H1 (cell line): ENCODE measurements around the gene OSBPL3. TPM values are rescaled to one million over a fixed set of nuclear protein-coding genes. Genes with fewer than 3 reads are reported as not detected.

Experiments
- CTCF ChIA-PET: fragments of 300-600 bp; sonication (Branson Sonifier 250); formaldehyde crosslinking; loops from one replicate; lab custom pipeline; 2021; ENCODE audit not compliant: partially characterized antibody; lab: Charles Lee
- POLR2A ChIA-PET: fragments of 300-600 bp; sonication (Branson Sonifier 250); formaldehyde crosslinking; loops from one replicate; lab custom pipeline; 2021; ENCODE audit warnings: inconsistent platforms; ENCODE audit not compliant: partially characterized antibody; lab: Charles Lee
- DNase-seq, 2 experiments: peaks; one replicate each; pipeline versions ENCODE4 v3.0.0 to v3.0.0-alpha.2; 2010 to 2022; ENCODE audit warnings: low spot score in 2 of 2, low read depth in 1 of 2, mixed read lengths in 1 of 2
- FAIRE-seq: peaks from 2 replicates; lab custom pipeline; 2011; peaks lifted over from hg19 to GRCh38; lab: Jason Lieb, UNC
- H2AFZ ChIP-seq: 2 replicates; pipeline ENCODE4 v1.8.1; 2012; ENCODE audit warnings: low read length, inconsistent platforms
- H2AK5ac ChIP-seq: 2 replicates; pipeline ENCODE4 v1.6.1; 2013; ENCODE audit warnings: low read depth, low read length
- H2BK120ac ChIP-seq: replicated peaks from 2 replicates; pipeline ENCODE3; 2013; ENCODE audit warnings: low read depth, low read length, inconsistent platforms
- H2BK12ac ChIP-seq: 2 replicates; pipeline ENCODE4 v1.6.1; 2013; ENCODE audit warnings: low read depth, low read length
- H2BK15ac ChIP-seq: 2 replicates; pipeline ENCODE4 v1.6.1; 2013; ENCODE audit warnings: low read length
- H2BK20ac ChIP-seq: 2 replicates; pipeline ENCODE4 v1.6.1; 2013; ENCODE audit warnings: low read length
- H2BK5ac ChIP-seq: 2 replicates; pipeline ENCODE4 v1.6.1; 2013; ENCODE audit warnings: low read depth, low read length
- H3K14ac ChIP-seq: 2 replicates; pipeline ENCODE4 v1.6.1; 2013; ENCODE audit warnings: inconsistent platforms; ENCODE audit not compliant: insufficient read length
- H3K18ac ChIP-seq: 2 replicates; pipeline ENCODE4 v1.6.1; 2013; ENCODE audit warnings: low read length; ENCODE audit errors: extremely low read depth
- H3K23ac ChIP-seq: 2 replicates; pipeline ENCODE4 v1.6.1; 2013; ENCODE audit warnings: inconsistent platforms; ENCODE audit not compliant: insufficient read length
- H3K23me2 ChIP-seq: 2 replicates; pipeline ENCODE4 v1.6.1; 2013; ENCODE audit warnings: low read depth, low read length
- H3K27ac ChIP-seq: 2 replicates; pipeline ENCODE4 v1.6.1; 2011; ENCODE audit warnings: low read depth, low read length, inconsistent platforms
- H3K27me3 ChIP-seq, 4 experiments: replicated peaks in 1 of 4; 1 replicate in 1 of 4; 2 replicates in 3 of 4; pipeline versions ENCODE4 v1.6.1 to v1.8.1; 2011 to 2013; ENCODE audit warnings: low read length in 3 of 4, mild to moderate bottlenecking in 3 of 4, inconsistent platforms in 2 of 4, mixed read lengths in 2 of 4, moderate library complexity in 1 of 4; ENCODE audit not compliant: control insufficient read depth in 3 of 4, insufficient read depth in 3 of 4; ENCODE audit errors: extremely low read depth in 1 of 4
- H3K36me3 ChIP-seq, 4 experiments: 2 replicates each; pipeline versions ENCODE4 v1.6.1 to v1.8.1; 2011 to 2013; ENCODE audit warnings: mild to moderate bottlenecking in 4 of 4, low read length in 3 of 4, moderate library complexity in 2 of 4, control low read depth in 1 of 4, inconsistent platforms in 1 of 4; ENCODE audit not compliant: insufficient read depth in 4 of 4, control insufficient read depth in 2 of 4
- H3K4ac ChIP-seq: replicated peaks from 2 replicates; pipeline ENCODE3; 2013; ENCODE audit warnings: low read length, low read depth, mixed read lengths, inconsistent platforms; ENCODE audit not compliant: insufficient read length
- H3K4me1 ChIP-seq, 4 experiments: replicated peaks in 1 of 4; 1 replicate in 1 of 4; 2 replicates in 3 of 4; pipeline versions ENCODE4 v1.6.1 to v1.8.1; 2011 to 2013; ENCODE audit warnings: low read length in 3 of 4, inconsistent platforms in 2 of 4, mixed read lengths in 1 of 4; ENCODE audit not compliant: insufficient read depth in 4 of 4, control insufficient read depth in 3 of 4
- H3K4me2 ChIP-seq, 2 experiments: 2 replicates each; pipeline versions ENCODE4 v1.6.1 to v1.8.1; 2011 to 2013; ENCODE audit warnings: low read depth in 2 of 2, low read length in 2 of 2, control low read depth in 1 of 2, inconsistent platforms in 1 of 2, mild to moderate bottlenecking in 1 of 2; ENCODE audit not compliant: insufficient read depth in 1 of 2
- H3K4me3 ChIP-seq, 4 experiments: fragments of 200-600, 300-600 bp in 1 of 4; sonication (generic), shearing (Covaris generic), sonication (Bioruptor Twin) in 1 of 4; 2 replicates each; pipeline versions ENCODE4 v1.5.1 to v1.8.1; 2011 to 2016; ENCODE audit warnings: low read length in 4 of 4, low read depth in 3 of 4, control low read depth in 2 of 4, inconsistent platforms in 2 of 4, mild to moderate bottlenecking in 2 of 4, mixed read lengths in 1 of 4, moderate library complexity in 1 of 4; ENCODE audit not compliant: insufficient read depth in 2 of 4; ENCODE audit errors: extremely low read depth in 1 of 4
- H3K56ac ChIP-seq: replicated peaks from 2 replicates; pipeline ENCODE3; 2013; ENCODE audit warnings: low read depth, mild to moderate bottlenecking, mixed read lengths, low read length, inconsistent platforms; ENCODE audit not compliant: insufficient read length
- H3K79me1 ChIP-seq: 2 replicates; pipeline ENCODE4 v1.6.1; 2013; ENCODE audit warnings: low read depth, low read length, control low read depth
- H3K79me2 ChIP-seq, 2 experiments: 2 replicates each; pipeline versions ENCODE4 v1.6.1 to v1.8.1; 2012 to 2013; ENCODE audit warnings: low read length in 2 of 2, mild to moderate bottlenecking in 2 of 2, inconsistent platforms in 1 of 2; ENCODE audit not compliant: insufficient read depth in 2 of 2, control insufficient read depth in 1 of 2
- H3K9ac ChIP-seq, 4 experiments: replicated peaks in 1 of 4; 1 replicate in 1 of 4; 2 replicates in 3 of 4; pipeline versions ENCODE4 v1.6.1 to v1.8.1; 2011 to 2013; ENCODE audit warnings: low read depth in 3 of 4, low read length in 3 of 4, control low read depth in 2 of 4, mild to moderate bottlenecking in 2 of 4, moderate library complexity in 2 of 4, inconsistent platforms in 1 of 4; ENCODE audit errors: extremely low read depth in 1 of 4
- H3K9me3 ChIP-seq, 2 experiments: 2 replicates each; pipeline versions ENCODE4 v1.6.1 to v1.8.1; 2012 to 2013; ENCODE audit warnings: mild to moderate bottlenecking in 2 of 2, moderate library complexity in 2 of 2, control low read depth in 1 of 2, inconsistent platforms in 1 of 2, low read depth in 1 of 2, low read length in 1 of 2, mixed read lengths in 1 of 2; ENCODE audit not compliant: insufficient read depth in 2 of 2
- H4K20me1 ChIP-seq, 2 experiments: replicated peaks in 1 of 2; 2 replicates each; pipeline versions ENCODE3 to v1.8.1; 2011 to 2013; ENCODE audit warnings: inconsistent platforms in 2 of 2, low read length in 2 of 2, mild to moderate bottlenecking in 1 of 2; ENCODE audit not compliant: insufficient read depth in 2 of 2, control insufficient read depth in 1 of 2
- H4K5ac ChIP-seq: 2 replicates; pipeline ENCODE4 v1.6.1; 2013; ENCODE audit warnings: low read length, low read depth, mixed read lengths, inconsistent platforms; ENCODE audit not compliant: insufficient read length
- H4K8ac ChIP-seq: 2 replicates; pipeline ENCODE4 v1.8.0; 2013; ENCODE audit warnings: mild to moderate bottlenecking, moderate library complexity, low read length, inconsistent platforms; ENCODE audit not compliant: insufficient read depth; ENCODE audit errors: extremely low read depth
- H4K91ac ChIP-seq: replicated peaks from 2 replicates; pipeline ENCODE3; 2013; ENCODE audit warnings: low read length, mixed read lengths, inconsistent platforms; ENCODE audit not compliant: insufficient read length
- GABPA ChIP-seq: IDR thresholded peaks from 2 replicates; pipeline ENCODE4 v1.6.1; 2011; ENCODE audit warnings: mild to moderate bottlenecking, low read length, moderate library complexity, borderline replicate concordance; ENCODE audit not compliant: insufficient read depth
- WGBS, 2 experiments: shearing (Covaris generic) in 1 of 2; methylation state at CpG; one replicate each; pipeline versions ENCODE4 v1.1.6 to v1.1.7; 2013 to 2015; ENCODE audit warnings: low lambda C conversion rate in 2 of 2, mixed read lengths in 2 of 2, inconsistent platforms in 1 of 2, low coverage in 1 of 2, missing lambda C conversion rate in 1 of 2; ENCODE audit not compliant: insufficient replicate concordance in 2 of 2, insufficient coverage in 1 of 2, insufficient read length in 1 of 2; ENCODE audit errors: extremely low coverage in 1 of 2, missing lambda C conversion rate in 1 of 2; 5-methylcytosine and 5-hydroxymethylcytosine counted together
- polyA plus RNA-seq, 7 experiments: library from polyadenylated mRNA; depleted of rRNA in 3 of 7; stranded (reverse) in 5 of 7; unstranded in 2 of 7; fragments of >200 nt in 5 of 7; fragments of 200-250 nt in 2 of 7; gene quantifications; 1 replicate in 5 of 7; 2 replicates in 1 of 7; 4 replicates in 1 of 7; pipeline versions ENCODE4 v1.2.1 to v1.2.3, GENCODE V29; 2011 to 2013; ENCODE audit warnings: missing spikeins in 2 of 7, mixed read lengths in 2 of 7
- total RNA-seq: library from RNA; stranded (reverse); fragmentation: NEBNext Ultra II Directional; extraction: Animal tissue kit (Norgen Biotek cat#: 25700); gene quantifications from 2 replicates; pipeline ENCODE4 v1.2.1, GENCODE V29; 2021

OSBPL3 gene
- total and polyA plus RNA-seq, 2 of the 8 experiments (the other 6 are each of a cell fraction or from before 2014, with no cell fraction given), result 2.8 to 13.9 TPM

GRCh38 chr7:24995466-24995865 is 15.5 kb upstream of the OSBPL3 start:
- no peaks in the 10 kb centered on the region for H3K9me3 ChIP-seq
- H3K56ac ChIP-seq, result no peak overlapping the region
- H4K5ac ChIP-seq, result no peak overlapping the region
- no peaks in the 10 kb centered on the region for H3K27me3 ChIP-seq
- H2BK15ac ChIP-seq, result no peak overlapping the region
- H3K4ac ChIP-seq, result no peak overlapping the region
- H3K4me1 ChIP-seq, result no peaks in the 10 kb centered on the region
- no peaks in the 10 kb centered on the region for H3K23me2 ChIP-seq
- no peak overlapping the region for H3K4me2 ChIP-seq
- H4K91ac ChIP-seq, result no peak overlapping the region
- ChIA-PET CTCF (no interaction called here), POLR2A (no interaction called here)
- 84% methylated on average over 3 of the region's 3 CpGs; no CpG with 5 or more reads in 1 of the 2 experiments for WGBS, 2 experiments
- no peaks in the 10 kb centered on the region for H3K36me3 ChIP-seq
- DNase-seq (no peak), FAIRE-seq (no peak)
- no peaks in the 10 kb centered on the region for H4K20me1 ChIP-seq
- H2BK12ac ChIP-seq, result no peak overlapping the region
- H3K14ac ChIP-seq, result no peak overlapping the region
- no peak overlapping the region for H3K4me3 ChIP-seq
- no peaks in the 10 kb centered on the region for H3K79me1 ChIP-seq
- no peak overlapping the region for H3K27ac ChIP-seq
- no peak overlapping the region for H2BK120ac ChIP-seq
- no peak overlapping the region for H3K9ac ChIP-seq
- H2BK5ac ChIP-seq, result no peak overlapping the region
- no peak overlapping the region for H2BK20ac ChIP-seq
- no peak overlapping the region for H3K18ac ChIP-seq
- H2AK5ac ChIP-seq, result no peak overlapping the region
- no peaks in the 10 kb centered on the region for H3K79me2 ChIP-seq
- H2AFZ ChIP-seq, result no peak overlapping the region
- no peak overlapping the region for H4K8ac ChIP-seq
- H3K23ac ChIP-seq, result no peak overlapping the region
- TF ChIP-seq GABPA, result no peak
